ENCODE measurements around the gene ZBTB5. TPM values are rescaled to one million over a fixed set of nuclear protein-coding genes. Genes with fewer than 3 reads are reported as not detected.

ZBTB5 gene
- total and polyA plus RNA-seq, 2 of the 13 experiments (the other 11 are each of a cell fraction or from before 2014, with no cell fraction given): 12.5 to 20.5 TPM

DNA sequence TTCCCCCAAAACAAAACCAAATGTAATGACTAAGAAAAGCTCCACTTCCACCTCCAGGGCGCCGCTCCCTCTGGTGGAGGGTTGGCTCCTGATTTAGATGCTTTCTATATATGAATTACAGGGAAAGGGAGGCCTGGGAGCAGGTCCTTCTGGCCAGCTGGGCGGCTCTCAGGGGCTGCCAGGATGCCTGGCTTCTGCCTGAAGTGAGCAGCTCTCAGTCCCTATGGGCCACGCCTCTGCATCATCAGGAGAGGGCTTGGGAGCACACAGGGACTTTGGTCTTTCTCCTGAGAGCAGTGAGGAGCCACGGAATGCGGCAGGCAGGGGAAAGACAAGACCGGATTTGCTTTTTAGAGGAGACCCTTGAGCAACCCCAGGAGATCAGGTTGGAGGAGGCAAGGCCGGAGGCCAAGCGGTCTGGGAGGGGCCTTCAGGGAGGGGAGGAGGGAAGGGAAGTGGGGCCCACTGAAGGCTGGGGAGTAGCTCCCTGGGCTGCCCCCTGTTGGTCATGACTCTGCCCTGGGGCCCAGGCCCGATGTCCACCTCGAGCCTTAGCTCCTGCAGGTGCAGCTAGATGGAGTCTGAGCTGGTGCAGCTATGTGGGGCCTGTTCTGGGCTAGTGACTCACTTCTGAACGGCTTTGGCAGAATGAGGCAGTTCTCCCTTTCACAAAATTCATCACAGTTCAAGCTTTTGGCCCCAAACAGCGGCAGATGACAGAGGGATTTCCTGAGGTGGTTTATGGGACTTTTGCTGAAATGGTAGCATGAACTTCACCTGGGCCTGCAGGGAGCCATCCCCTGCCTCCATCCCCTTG lies 54.1 kb downstream of the ZBTB5 start (continued):
- TF ChIP-seq, protein P1, sequence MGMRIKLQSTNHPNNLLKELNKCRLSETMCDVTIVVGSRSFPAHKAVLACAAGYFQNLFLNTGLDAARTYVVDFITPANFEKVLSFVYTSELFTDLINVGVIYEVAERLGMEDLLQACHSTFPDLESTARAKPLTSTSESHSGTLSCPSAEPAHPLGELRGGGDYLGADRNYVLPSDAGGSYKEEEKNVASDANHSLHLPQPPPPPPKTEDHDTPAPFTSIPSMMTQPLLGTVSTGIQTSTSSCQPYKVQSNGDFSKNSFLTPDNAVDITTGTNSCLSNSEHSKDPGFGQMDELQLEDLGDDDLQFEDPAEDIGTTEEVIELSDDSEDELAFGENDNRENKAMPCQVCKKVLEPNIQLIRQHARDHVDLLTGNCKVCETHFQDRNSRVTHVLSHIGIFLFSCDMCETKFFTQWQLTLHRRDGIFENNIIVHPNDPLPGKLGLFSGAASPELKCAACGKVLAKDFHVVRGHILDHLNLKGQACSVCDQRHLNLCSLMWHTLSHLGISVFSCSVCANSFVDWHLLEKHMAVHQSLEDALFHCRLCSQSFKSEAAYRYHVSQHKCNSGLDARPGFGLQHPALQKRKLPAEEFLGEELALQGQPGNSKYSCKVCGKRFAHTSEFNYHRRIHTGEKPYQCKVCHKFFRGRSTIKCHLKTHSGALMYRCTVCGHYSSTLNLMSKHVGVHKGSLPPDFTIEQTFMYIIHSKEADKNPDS (CRISPR knock-in tag; IDR thresholded peaks at IDR 0.05): no peak
- TF ChIP-seq ZNF547 (CRISPR knock-in tag; IDR thresholded peaks at IDR 0.05): no peak
- TF ChIP-seq CBX5 (CRISPR knock-in tag; IDR thresholded peaks at IDR 0.05; ENCODE audit: borderline replicate concordance): no peak; the same call in 1 of the 2 replicates
- TF ChIP-seq, protein P2, sequence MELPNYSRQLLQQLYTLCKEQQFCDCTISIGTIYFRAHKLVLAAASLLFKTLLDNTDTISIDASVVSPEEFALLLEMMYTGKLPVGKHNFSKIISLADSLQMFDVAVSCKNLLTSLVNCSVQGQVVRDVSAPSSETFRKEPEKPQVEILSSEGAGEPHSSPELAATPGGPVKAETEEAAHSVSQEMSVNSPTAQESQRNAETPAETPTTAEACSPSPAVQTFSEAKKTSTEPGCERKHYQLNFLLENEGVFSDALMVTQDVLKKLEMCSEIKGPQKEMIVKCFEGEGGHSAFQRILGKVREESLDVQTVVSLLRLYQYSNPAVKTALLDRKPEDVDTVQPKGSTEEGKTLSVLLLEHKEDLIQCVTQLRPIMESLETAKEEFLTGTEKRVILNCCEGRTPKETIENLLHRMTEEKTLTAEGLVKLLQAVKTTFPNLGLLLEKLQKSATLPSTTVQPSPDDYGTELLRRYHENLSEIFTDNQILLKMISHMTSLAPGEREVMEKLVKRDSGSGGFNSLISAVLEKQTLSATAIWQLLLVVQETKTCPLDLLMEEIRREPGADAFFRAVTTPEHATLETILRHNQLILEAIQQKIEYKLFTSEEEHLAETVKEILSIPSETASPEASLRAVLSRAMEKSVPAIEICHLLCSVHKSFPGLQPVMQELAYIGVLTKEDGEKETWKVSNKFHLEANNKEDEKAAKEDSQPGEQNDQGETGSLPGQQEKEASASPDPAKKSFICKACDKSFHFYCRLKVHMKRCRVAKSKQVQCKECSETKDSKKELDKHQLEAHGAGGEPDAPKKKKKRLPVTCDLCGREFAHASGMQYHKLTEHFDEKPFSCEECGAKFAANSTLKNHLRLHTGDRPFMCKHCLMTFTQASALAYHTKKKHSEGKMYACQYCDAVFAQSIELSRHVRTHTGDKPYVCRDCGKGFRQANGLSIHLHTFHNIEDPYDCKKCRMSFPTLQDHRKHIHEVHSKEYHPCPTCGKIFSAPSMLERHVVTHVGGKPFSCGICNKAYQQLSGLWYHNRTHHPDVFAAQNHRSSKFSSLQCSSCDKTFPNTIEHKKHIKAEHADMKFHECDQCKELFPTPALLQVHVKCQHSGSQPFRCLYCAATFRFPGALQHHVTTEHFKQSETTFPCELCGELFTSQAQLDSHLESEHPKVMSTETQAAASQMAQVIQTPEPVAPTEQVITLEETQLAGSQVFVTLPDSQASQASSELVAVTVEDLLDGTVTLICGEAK (IDR thresholded peaks at IDR 0.05): no peak
- TF ChIP-seq, protein P2 (CRISPR knock-in tag; IDR thresholded peaks at IDR 0.05): no peak
- TF ChIP-seq ATRX (CRISPR knock-in tag; IDR thresholded peaks at IDR 0.05; ENCODE audit: borderline replicate concordance): no peak
- TF ChIP-seq ZNF546 (CRISPR knock-in tag; conservative IDR thresholded peaks at IDR 0.05): no peak
- TF ChIP-seq TAF15 (IDR thresholded peaks at IDR 0.05; ENCODE audit: low read depth, low read length, poor library complexity, severe bottlenecking): no peak
- no peak for TF ChIP-seq SP2 (CRISPR knock-in tag; IDR thresholded peaks at IDR 0.05)
- no peak for TF ChIP-seq NFE2 (CRISPR knock-in tag; IDR thresholded peaks at IDR 0.05)
- TF ChIP-seq ZSCAN29 (CRISPR knock-in tag; conservative IDR thresholded peaks at IDR 0.05): no peak
- no peak for TF ChIP-seq ZNF670 (CRISPR knock-in tag; IDR thresholded peaks at IDR 0.05; ENCODE audit: borderline replicate concordance)
- no peak for TF ChIP-seq AKAP8 (CRISPR knock-in tag; IDR thresholded peaks at IDR 0.05)
- no peak for TF ChIP-seq SPEN (CRISPR knock-in tag; IDR thresholded peaks at IDR 0.05; ENCODE audit: low read depth)
- no peak for TF ChIP-seq NFE2L1 (CRISPR knock-in tag; IDR thresholded peaks at IDR 0.05; ENCODE audit: borderline replicate concordance)
- no peak for TF ChIP-seq FOXJ3 (CRISPR knock-in tag; IDR thresholded peaks at IDR 0.05; ENCODE audit: borderline replicate concordance)
- TF ChIP-seq ZNF501 (CRISPR knock-in tag; IDR thresholded peaks at IDR 0.05): 0 out of 2 replicates have a peak, but pooled peaks have one; percentile 5
- TF ChIP-seq, protein P3, sequence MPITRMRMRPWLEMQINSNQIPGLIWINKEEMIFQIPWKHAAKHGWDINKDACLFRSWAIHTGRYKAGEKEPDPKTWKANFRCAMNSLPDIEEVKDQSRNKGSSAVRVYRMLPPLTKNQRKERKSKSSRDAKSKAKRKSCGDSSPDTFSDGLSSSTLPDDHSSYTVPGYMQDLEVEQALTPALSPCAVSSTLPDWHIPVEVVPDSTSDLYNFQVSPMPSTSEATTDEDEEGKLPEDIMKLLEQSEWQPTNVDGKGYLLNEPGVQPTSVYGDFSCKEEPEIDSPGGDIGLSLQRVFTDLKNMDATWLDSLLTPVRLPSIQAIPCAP (CRISPR knock-in tag; IDR thresholded peaks at IDR 0.05; ENCODE audit: low read depth): no peak

Measured in HepG2 (cell line).